Colonic mucosa (tissue), 4 donors: ENCODE measurements around the gene CDC23. TPM values are rescaled to one million over a fixed set of nuclear protein-coding genes. Genes with fewer than 3 reads are reported as not detected.
"Not testable (repeated sequence)": the region's sequence is repeated elsewhere in the genome, so short reads cannot be mapped to it uniquely, and the experiment has no call there.

ENCODE experiments used
- DNase-seq: peaks from one replicate; pipeline ENCODE4 v3.0.0-alpha.2; 2020
- H3K27ac ChIP-seq: fragments of 200-600 bp; one replicate; pipeline ENCODE4 v1.8.0; 2021
- H3K27me3 ChIP-seq: fragments of 200-600 bp; one replicate; pipeline ENCODE4 v1.8.0; 2021
- H3K36me3 ChIP-seq: fragments of 200-600 bp; one replicate; pipeline ENCODE4 v1.8.0; 2021
- H3K4me1 ChIP-seq: fragments of 200-600 bp; one replicate; pipeline ENCODE4 v1.8.0; 2021; ENCODE audit warnings: mild to moderate bottlenecking
- H3K4me3 ChIP-seq: fragments of 200-600 bp; one replicate; pipeline ENCODE4 v1.8.0; 2021
- H3K9ac ChIP-seq, 2 donors: one replicate each; pipeline ENCODE4 v1.7.0; 2013; ENCODE audit warnings: control low read depth in 2 of 2, low read depth in 2 of 2, low read length in 2 of 2
- H3K9me3 ChIP-seq: fragments of 200-600 bp; one replicate; pipeline ENCODE4 v1.8.0; 2021
- intact Hi-C: fragments of 100-400 bp; cut with DNase I; formaldehyde crosslinking; loops from one replicate; pipeline ENCODE4 v1.14.1; 2022
- total RNA-seq, 2 donors: library from RNA; stranded (reverse); fragmentation: NEBNext Ultra II Directional in 1 of 2; extraction: Animal tissue kit (Norgen Biotek cat#: 25700) in 1 of 2; gene quantifications; one replicate each; pipeline ENCODE4 v1.2.1, GENCODE V29; 2021
- TF ChIP-seq, protein P1 (sequence below): fragments of 200-600 bp; IDR thresholded peaks from one replicate; pipeline ENCODE4 v1.8.0; 2022; ENCODE audit warnings: antibody characterized with exemption, mild to moderate bottlenecking
- donor health status: healthy.
- donor health status: DM: no; HTN: no; CAD: no.
- donor health status: DM: no; HTN: no; CAD: no.

The CDC23 gene
- 10 to 100 TPM; 23.5 to 27.3 TPM for total RNA-seq

DNA sequence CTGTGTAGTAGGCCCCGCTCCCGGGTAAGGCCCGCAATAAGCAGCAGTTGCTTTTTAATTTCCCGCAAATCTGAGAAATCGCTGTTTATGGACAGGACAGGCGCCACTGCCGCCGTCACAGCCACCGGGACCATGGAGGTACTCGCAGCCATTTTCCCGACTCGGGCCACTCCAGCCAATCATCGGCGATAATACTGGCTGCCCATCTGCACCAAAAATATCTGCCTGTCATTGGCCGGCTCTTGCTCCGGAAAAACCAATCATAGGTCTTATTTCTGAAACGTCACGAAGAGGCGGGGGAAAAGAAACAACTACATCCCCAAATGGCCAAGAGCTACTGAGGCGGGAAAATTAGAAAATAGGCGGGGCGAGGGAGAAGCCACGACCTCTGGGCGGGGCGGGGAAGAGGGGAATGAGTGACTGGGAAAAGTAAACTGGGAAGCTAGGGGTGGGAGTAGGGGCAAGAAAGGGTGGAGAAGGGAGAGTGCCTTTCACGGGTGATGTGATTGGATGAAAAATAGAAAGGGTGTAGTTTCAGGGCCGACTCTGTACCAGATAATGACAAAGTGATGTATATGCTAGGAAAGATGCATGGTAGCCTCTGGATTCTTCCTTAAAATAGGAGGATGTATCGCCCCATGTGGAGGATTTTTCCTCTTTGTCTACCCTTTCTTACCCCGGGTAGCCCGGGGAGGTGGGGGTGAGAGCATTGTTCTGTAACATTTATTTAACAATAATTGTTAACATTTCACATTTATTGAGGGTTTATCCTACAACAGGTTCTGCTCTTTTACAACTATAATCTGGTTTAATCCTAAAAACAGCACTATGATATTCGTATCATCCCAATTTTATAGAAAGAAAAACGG lies at the start of gene CDC23:
CDC23 (minus strand) TSS at position 163 of the 869 bp plus-strand sequence; CDS start at position 152, 11 bp downstream.
- DNase-seq = peak; percentile 96
- TF ChIP-seq, protein P1, sequence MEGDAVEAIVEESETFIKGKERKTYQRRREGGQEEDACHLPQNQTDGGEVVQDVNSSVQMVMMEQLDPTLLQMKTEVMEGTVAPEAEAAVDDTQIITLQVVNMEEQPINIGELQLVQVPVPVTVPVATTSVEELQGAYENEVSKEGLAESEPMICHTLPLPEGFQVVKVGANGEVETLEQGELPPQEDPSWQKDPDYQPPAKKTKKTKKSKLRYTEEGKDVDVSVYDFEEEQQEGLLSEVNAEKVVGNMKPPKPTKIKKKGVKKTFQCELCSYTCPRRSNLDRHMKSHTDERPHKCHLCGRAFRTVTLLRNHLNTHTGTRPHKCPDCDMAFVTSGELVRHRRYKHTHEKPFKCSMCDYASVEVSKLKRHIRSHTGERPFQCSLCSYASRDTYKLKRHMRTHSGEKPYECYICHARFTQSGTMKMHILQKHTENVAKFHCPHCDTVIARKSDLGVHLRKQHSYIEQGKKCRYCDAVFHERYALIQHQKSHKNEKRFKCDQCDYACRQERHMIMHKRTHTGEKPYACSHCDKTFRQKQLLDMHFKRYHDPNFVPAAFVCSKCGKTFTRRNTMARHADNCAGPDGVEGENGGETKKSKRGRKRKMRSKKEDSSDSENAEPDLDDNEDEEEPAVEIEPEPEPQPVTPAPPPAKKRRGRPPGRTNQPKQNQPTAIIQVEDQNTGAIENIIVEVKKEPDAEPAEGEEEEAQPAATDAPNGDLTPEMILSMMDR = no peak
- no peaks in the 10 kb centered on the region for H3K9me3 ChIP-seq
- H3K27me3 ChIP-seq = no peaks in the 10 kb centered on the region
- H3K27ac ChIP-seq = peak within 1 kb of the TSS; percentile 69
- intact Hi-C loops = no loop called here
- no peaks in the 10 kb centered on the region for H3K36me3 ChIP-seq
- peak within 1 kb of the TSS; percentile 84 to 86 for H3K9ac ChIP-seq
- H3K4me1 ChIP-seq = peaks cover 8% of the 10 kb centered on the region
- H3K4me3 ChIP-seq = peak within 1 kb of the TSS; percentile 99

- no peaks in the 10 kb centered on the region for H3K4me1 ChIP-seq
- H3K9me3 ChIP-seq = no peaks in the 10 kb centered on the region
- no peak overlapping the region for H3K27ac ChIP-seq
- intact Hi-C loops = no loop called here
- no peaks in the 10 kb centered on the region for H3K36me3 ChIP-seq
- H3K9ac ChIP-seq = no peak overlapping the region
- no peak overlapping the region for H3K4me3 ChIP-seq
- DNase-seq = no peak
- TF ChIP-seq, protein P1 = no peak
- no peaks in the 10 kb centered on the region for H3K27me3 ChIP-seq
Observed at GRCh38 chr5:138258704-138259292, 45.7 kb upstream of the CDC23 start.

DNA sequence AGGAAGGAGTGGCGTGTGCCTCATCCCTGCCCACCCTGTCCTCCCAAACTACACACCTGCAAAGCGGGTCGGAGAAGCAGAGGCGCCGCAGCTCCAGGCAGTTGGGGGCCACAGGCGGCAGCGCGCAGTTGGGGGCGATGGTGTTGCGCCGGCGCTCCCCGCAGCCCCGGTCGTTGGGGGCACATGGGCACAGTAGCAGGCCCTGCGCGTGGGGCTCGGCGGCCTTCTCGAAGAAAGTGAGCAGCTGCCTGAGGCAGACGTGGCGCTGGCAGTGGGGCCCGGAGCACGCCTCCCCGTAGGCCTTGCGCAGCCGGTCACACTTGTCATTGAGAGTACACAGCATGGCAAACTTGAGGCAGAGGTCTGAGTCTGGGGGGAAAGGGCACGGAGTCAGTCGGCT lies 44.5 kb upstream of the CDC23 start:
- Histone ChIP-seq H3K27me3 (no peaks in the 10 kb centered on the region), H3K36me3 (no peaks in the 10 kb centered on the region), H3K27ac (no peak overlapping the region), H3K9me3 (no peaks in the 10 kb centered on the region), H3K4me3 (no peak overlapping the region), H3K9ac (no peak overlapping the region), H3K4me1 (no peaks in the 10 kb centered on the region)
- intact Hi-C loops = no loop called here
- DNase-seq = no peak
- TF ChIP-seq, protein P1 = no peak

GRCh38 chr5:138252944-138253343 lies 39.8 kb upstream of the CDC23 start:
- TF ChIP-seq, protein P1 = no peak
- no peaks in the 10 kb centered on the region for H3K36me3 ChIP-seq

DNA sequence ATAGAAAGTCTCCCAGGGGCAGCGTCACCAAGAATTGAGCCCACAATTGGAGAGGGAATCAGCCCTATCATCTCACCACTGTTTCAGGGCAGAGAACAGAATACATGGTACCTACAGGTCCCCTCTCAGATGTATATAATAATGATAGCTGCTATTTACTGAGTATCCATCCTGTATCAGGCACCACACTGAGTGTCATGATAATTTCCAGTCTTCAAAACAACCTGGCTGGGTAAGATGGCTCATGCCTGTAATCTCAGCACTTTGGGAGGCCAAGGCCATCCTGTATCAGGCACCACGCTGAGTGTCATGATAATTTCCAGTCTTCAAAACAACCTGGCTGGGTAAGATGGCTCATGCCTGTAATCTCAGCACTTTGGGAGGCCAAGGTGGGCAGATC lies 34.7 kb upstream of the CDC23 start:
- DNase-seq, H3K4me1 ChIP-seq, H3K36me3 ChIP-seq, H3K4me3 ChIP-seq, H3K9me3 ChIP-seq, H3K9ac ChIP-seq, H3K27ac ChIP-seq, H3K27me3 ChIP-seq, intact Hi-C loops: not testable (repeated sequence)

More at GRCh38 chr5:138252944-138253343, 39.8 kb upstream of the CDC23 start:
- H3K27ac ChIP-seq = no peak overlapping the region
- no peaks in the 10 kb centered on the region for H3K4me1 ChIP-seq
- no peak for DNase-seq
- intact Hi-C loops = no loop called here
- no peak overlapping the region for H3K4me3 ChIP-seq
- no peaks in the 10 kb centered on the region for H3K27me3 ChIP-seq
- H3K9me3 ChIP-seq = no peaks in the 10 kb centered on the region
- H3K9ac ChIP-seq = no peak overlapping the region

- Histone ChIP-seq H3K4me1 (no peaks in the 10 kb centered on the region), H3K4me3 (no peak overlapping the region), H3K9me3 (no peaks in the 10 kb centered on the region), H3K27ac (no peak overlapping the region), H3K9ac (no peak overlapping the region), H3K36me3 (no peaks in the 10 kb centered on the region), H3K27me3 (peaks cover 7% of the 10 kb centered on the region)
- TF ChIP-seq, protein P1 = no peak
- no peak for DNase-seq
- intact Hi-C loops = no loop called here
Observed at GRCh38 chr5:138246822-138247221, 33.7 kb upstream of the CDC23 start.
